ENCODE data around the gene NCS1. TPM values are rescaled to one million over a fixed set of nuclear protein-coding genes. Genes with fewer than 3 reads are reported as not detected.

Gene NCS1
- total RNA-seq, 1 experiment from 2014 or later: 27.8 TPM

- Mint-ChIP-seq H3K4me3 (ENCODE audit: unreplicated experiment) (no peak overlapping the region), H3K4me1 (ENCODE audit: insufficient read depth, unreplicated experiment) (peaks cover 32% of the 10 kb centered on the region)
- TF ChIP-seq CTCF (IDR thresholded peaks at IDR 0.05; ENCODE audit: unreplicated experiment): no peak
These were observed 29.6 kb upstream of the NCS1 start for GRCh38 chr9:130142641-130143040.

GRCh38 chr9:130143279-130143893 is 28.8 kb upstream of the NCS1 start:
- POLR2A ChIA-PET: no interaction called here

More at GRCh38 chr9:130142641-130143040, 29.6 kb upstream of the NCS1 start:
- POLR2A ChIA-PET: no interaction called here
- no peak for DNase-seq (ENCODE audit: unreplicated experiment)
- Mint-ChIP-seq H3K36me3 (ENCODE audit: insufficient read depth, unreplicated experiment) (no peaks in the 10 kb centered on the region), H3K27ac (ENCODE audit: low read depth, unreplicated experiment) (no peak overlapping the region), H3K9me3 (ENCODE audit: unreplicated experiment) (no peaks in the 10 kb centered on the region), H3K27me3 (ENCODE audit: insufficient read depth, unreplicated experiment) (peaks cover 12% of the 10 kb centered on the region)
- no TSS peak for BruUV-seq (replicated peaks)
- CTCF ChIA-PET: interaction anchor here (1.0 to 1.2 kb wide), 2 partner anchors 100 to 201 kb away, joined by 3 to 4 read pairs; no protein-coding TSS in a partner anchor
- intact Hi-C loops (cut with micrococcal nuclease): no loop called here

GRCh38 chr9:130143958-130144366 is 28.2 kb upstream of the NCS1 start:
- ChIA-PET CTCF (interaction anchor here (0.6 to 1.2 kb wide), 2 partner anchors 98 to 969 kb away, joined by 3 read pairs; no protein-coding TSS in a partner anchor), POLR2A (no interaction called here)
- BruUV-seq (replicated peaks): no TSS peak
- Mint-ChIP-seq H3K4me1 (ENCODE audit: insufficient read depth, unreplicated experiment) (peaks cover 19% of the 10 kb centered on the region), H3K27me3 (ENCODE audit: insufficient read depth, unreplicated experiment) (peaks cover 12% of the 10 kb centered on the region), H3K36me3 (ENCODE audit: insufficient read depth, unreplicated experiment) (no peaks in the 10 kb centered on the region), H3K27ac (ENCODE audit: low read depth, unreplicated experiment) (no peak overlapping the region), H3K4me3 (ENCODE audit: unreplicated experiment) (no peak overlapping the region), H3K9me3 (ENCODE audit: unreplicated experiment) (no peaks in the 10 kb centered on the region)
- intact Hi-C loops (cut with micrococcal nuclease): no loop called here
- TF ChIP-seq CTCF (IDR thresholded peaks at IDR 0.05; ENCODE audit: unreplicated experiment): no peak
- peak; percentile 40 for DNase-seq (ENCODE audit: unreplicated experiment)

More at GRCh38 chr9:130143279-130143893, 28.8 kb upstream of the NCS1 start:
- no TSS peak for BruUV-seq (replicated peaks)
- H3K27ac Mint-ChIP-seq (ENCODE audit: low read depth, unreplicated experiment): no peak overlapping the region
- H3K4me1 Mint-ChIP-seq (ENCODE audit: insufficient read depth, unreplicated experiment): peaks cover 24% of the 10 kb centered on the region
- intact Hi-C loops (cut with micrococcal nuclease): no loop called here
- no peaks in the 10 kb centered on the region for H3K36me3 Mint-ChIP-seq (ENCODE audit: insufficient read depth, unreplicated experiment)
- peak; percentile 48 for DNase-seq (ENCODE audit: unreplicated experiment)
- no peak for TF ChIP-seq CTCF (IDR thresholded peaks at IDR 0.05; ENCODE audit: unreplicated experiment)
- CTCF ChIA-PET: interaction anchor here (0.6 to 1.2 kb wide), 2 partner anchors 31 to 99 kb away, joined by 3 read pairs; no protein-coding TSS in a partner anchor
- H3K9me3 Mint-ChIP-seq (ENCODE audit: unreplicated experiment): no peaks in the 10 kb centered on the region
- peaks cover 12% of the 10 kb centered on the region for H3K27me3 Mint-ChIP-seq (ENCODE audit: insufficient read depth, unreplicated experiment)
- no peak overlapping the region for H3K4me3 Mint-ChIP-seq (ENCODE audit: unreplicated experiment)

GRCh38 chr9:130144703-130145102 is 27.5 kb upstream of the NCS1 start:
- Mint-ChIP-seq H3K36me3 (ENCODE audit: insufficient read depth, unreplicated experiment) (no peaks in the 10 kb centered on the region), H3K27me3 (ENCODE audit: insufficient read depth, unreplicated experiment) (peaks cover 12% of the 10 kb centered on the region), H3K4me3 (ENCODE audit: unreplicated experiment) (no peak overlapping the region), H3K4me1 (ENCODE audit: insufficient read depth, unreplicated experiment) (peaks cover 11% of the 10 kb centered on the region), H3K9me3 (ENCODE audit: unreplicated experiment) (no peaks in the 10 kb centered on the region), H3K27ac (ENCODE audit: low read depth, unreplicated experiment) (no peak overlapping the region)
- DNase-seq (ENCODE audit: unreplicated experiment): no peak
- intact Hi-C loops (cut with micrococcal nuclease): no loop called here
- no peak for TF ChIP-seq CTCF (IDR thresholded peaks at IDR 0.05; ENCODE audit: unreplicated experiment)
- ChIA-PET CTCF (interaction anchor here (0.6 kb wide), 2 partner anchors 247 to 970 kb away, joined by 3 read pairs; no protein-coding TSS in a partner anchor), POLR2A (no interaction called here)
- BruUV-seq (replicated peaks): no TSS peak
